ENCODE data around the gene TENT4B.
A peak's percentile ranks its signal among the peaks of the same experiment; 100 is the strongest.

TENT4B gene

GRCh38 chr16:50255538-50255937 lies 102.4 kb downstream of the TENT4B start:
- Histone ChIP-seq H3K27ac (ENCODE audit: low read depth, low read length, severe bottlenecking) (no peak overlapping the region), H3K4me1 (ENCODE audit: control insufficient read depth, insufficient read depth, low read length, poor library complexity, severe bottlenecking) (peaks cover 6% of the 10 kb centered on the region), H3K9me3 (ENCODE audit: control insufficient read depth, low read length) (no peaks in the 10 kb centered on the region), H3K4me3 (ENCODE audit: extremely low read depth, insufficient read depth, low read length, poor library complexity, severe bottlenecking) (no peak overlapping the region), H3K36me3 (ENCODE audit: control insufficient read depth, insufficient read depth, low read length) (no peaks in the 10 kb centered on the region)
- 87 to 100% methylated on average over 1 to 2 of the region's 2 CpGs for WGBS, 2 experiments (ENCODE audit: insufficient coverage in 2 of 2)

- H3K4me1 ChIP-seq (ENCODE audit: control insufficient read depth, insufficient read depth, low read length, poor library complexity, severe bottlenecking): peaks cover 7% of the 10 kb centered on the region
- H3K36me3 ChIP-seq (ENCODE audit: control insufficient read depth, insufficient read depth, low read length): no peaks in the 10 kb centered on the region
- WGBS, 2 experiments (ENCODE audit: insufficient coverage in 2 of 2): no CpG with 5 or more reads among the region's 1 CpG
- no peak overlapping the region for H3K27ac ChIP-seq (ENCODE audit: low read depth, low read length, severe bottlenecking)
- no peak overlapping the region for H3K4me3 ChIP-seq (ENCODE audit: extremely low read depth, insufficient read depth, low read length, poor library complexity, severe bottlenecking)
- no peaks in the 10 kb centered on the region for H3K9me3 ChIP-seq (ENCODE audit: control insufficient read depth, low read length)
Observed at GRCh38 chr16:50256604-50257003, 103.5 kb downstream of the TENT4B start.

- no peaks in the 10 kb centered on the region for H3K36me3 ChIP-seq (ENCODE audit: control insufficient read depth, insufficient read depth, low read length)
- H3K27ac ChIP-seq (ENCODE audit: low read depth, low read length, severe bottlenecking): no peak overlapping the region
- H3K4me1 ChIP-seq (ENCODE audit: control insufficient read depth, insufficient read depth, low read length, poor library complexity, severe bottlenecking): peaks cover 8% of the 10 kb centered on the region
- H3K9me3 ChIP-seq (ENCODE audit: control insufficient read depth, low read length): no peaks in the 10 kb centered on the region
- WGBS, 2 experiments (ENCODE audit: insufficient coverage in 2 of 2): 91 to 96% methylated on average over 7 to 8 of the region's 9 CpGs
- H3K4me3 ChIP-seq (ENCODE audit: extremely low read depth, insufficient read depth, low read length, poor library complexity, severe bottlenecking): no peak overlapping the region
Observed at GRCh38 chr16:50257876-50258275, 104.8 kb downstream of the TENT4B start.

- H3K4me3 ChIP-seq (ENCODE audit: extremely low read depth, insufficient read depth, low read length, poor library complexity, severe bottlenecking): no peak overlapping the region
- WGBS, 2 experiments (ENCODE audit: insufficient coverage in 2 of 2): 62 to 69% methylated on average over 15 to 17 of the region's 23 CpGs
- H3K4me1 ChIP-seq (ENCODE audit: control insufficient read depth, insufficient read depth, low read length, poor library complexity, severe bottlenecking): peaks cover 6% of the 10 kb centered on the region
- H3K27ac ChIP-seq (ENCODE audit: low read depth, low read length, severe bottlenecking): peak overlapping the region; percentile 32
- no peaks in the 10 kb centered on the region for H3K9me3 ChIP-seq (ENCODE audit: control insufficient read depth, low read length)
- H3K36me3 ChIP-seq (ENCODE audit: control insufficient read depth, insufficient read depth, low read length): no peaks in the 10 kb centered on the region
Observed at GRCh38 chr16:50259334-50260205, 106.5 kb downstream of the TENT4B start.

- 95 to 96% methylated on average over 8 of the region's 9 CpGs for WGBS, 2 experiments (ENCODE audit: insufficient coverage in 2 of 2)
- Histone ChIP-seq H3K4me1 (ENCODE audit: control insufficient read depth, insufficient read depth, low read length, poor library complexity, severe bottlenecking) (peaks cover 11% of the 10 kb centered on the region), H3K27ac (ENCODE audit: low read depth, low read length, severe bottlenecking) (no peak overlapping the region), H3K4me3 (ENCODE audit: extremely low read depth, insufficient read depth, low read length, poor library complexity, severe bottlenecking) (no peak overlapping the region), H3K36me3 (ENCODE audit: control insufficient read depth, insufficient read depth, low read length) (no peaks in the 10 kb centered on the region), H3K9me3 (ENCODE audit: control insufficient read depth, low read length) (no peaks in the 10 kb centered on the region)
Observed at GRCh38 chr16:50260206-50261159, 107.4 kb downstream of the TENT4B start.

GRCh38 chr16:50261160-50261706 lies 108.1 kb downstream of the TENT4B start:
- H3K4me1 ChIP-seq (ENCODE audit: control insufficient read depth, insufficient read depth, low read length, poor library complexity, severe bottlenecking): peaks cover 19% of the 10 kb centered on the region
- H3K27ac ChIP-seq (ENCODE audit: low read depth, low read length, severe bottlenecking): no peak overlapping the region
- 78 to 86% methylated on average over 8 to 9 of the region's 9 CpGs for WGBS, 2 experiments (ENCODE audit: insufficient coverage in 2 of 2)
- H3K36me3 ChIP-seq (ENCODE audit: control insufficient read depth, insufficient read depth, low read length): no peaks in the 10 kb centered on the region
- H3K4me3 ChIP-seq (ENCODE audit: extremely low read depth, insufficient read depth, low read length, poor library complexity, severe bottlenecking): no peak overlapping the region
- no peaks in the 10 kb centered on the region for H3K9me3 ChIP-seq (ENCODE audit: control insufficient read depth, low read length)

- WGBS, 2 experiments (ENCODE audit: insufficient coverage in 2 of 2): 83 to 87% methylated on average over 7 to 9 of the region's 11 CpGs
- H3K27ac ChIP-seq (ENCODE audit: low read depth, low read length, severe bottlenecking): no peak overlapping the region
- H3K4me1 ChIP-seq (ENCODE audit: control insufficient read depth, insufficient read depth, low read length, poor library complexity, severe bottlenecking): peaks cover 24% of the 10 kb centered on the region
- H3K36me3 ChIP-seq (ENCODE audit: control insufficient read depth, insufficient read depth, low read length): no peaks in the 10 kb centered on the region
- H3K4me3 ChIP-seq (ENCODE audit: extremely low read depth, insufficient read depth, low read length, poor library complexity, severe bottlenecking): no peak overlapping the region
- no peaks in the 10 kb centered on the region for H3K9me3 ChIP-seq (ENCODE audit: control insufficient read depth, low read length)
Observed at GRCh38 chr16:50261707-50262235, 108.7 kb downstream of the TENT4B start.

- Histone ChIP-seq H3K4me3 (ENCODE audit: extremely low read depth, insufficient read depth, low read length, poor library complexity, severe bottlenecking) (no peak overlapping the region), H3K9me3 (ENCODE audit: control insufficient read depth, low read length) (no peaks in the 10 kb centered on the region), H3K27ac (ENCODE audit: low read depth, low read length, severe bottlenecking) (no peak overlapping the region), H3K36me3 (ENCODE audit: control insufficient read depth, insufficient read depth, low read length) (no peaks in the 10 kb centered on the region), H3K4me1 (ENCODE audit: control insufficient read depth, insufficient read depth, low read length, poor library complexity, severe bottlenecking) (peaks cover 36% of the 10 kb centered on the region)
- WGBS, 2 experiments (ENCODE audit: insufficient coverage in 2 of 2): 88 to 91% methylated on average over 12 to 15 of the region's 16 CpGs
Observed at GRCh38 chr16:50263060-50263909, 110.2 kb downstream of the TENT4B start.

GRCh38 chr16:50263940-50264929 lies 111.1 kb downstream of the TENT4B start:
- WGBS, 2 experiments (ENCODE audit: insufficient coverage in 2 of 2): 90 to 95% methylated on average over 1 to 7 of the region's 8 CpGs

More at GRCh38 chr16:50263940-50264929, 111.1 kb downstream of the TENT4B start:
- Histone ChIP-seq H3K36me3 (ENCODE audit: control insufficient read depth, insufficient read depth, low read length) (no peaks in the 10 kb centered on the region), H3K27ac (ENCODE audit: low read depth, low read length, severe bottlenecking) (no peak overlapping the region), H3K4me3 (ENCODE audit: extremely low read depth, insufficient read depth, low read length, poor library complexity, severe bottlenecking) (no peak overlapping the region), H3K9me3 (ENCODE audit: control insufficient read depth, low read length) (no peaks in the 10 kb centered on the region), H3K4me1 (ENCODE audit: control insufficient read depth, insufficient read depth, low read length, poor library complexity, severe bottlenecking) (peaks cover 36% of the 10 kb centered on the region)

Data from mesodermal cell (in vitro differentiated cells).